Tibial nerve (tissue), 3 donors: ENCODE data around the gene UBE2D3.

Source experiments
- CTCF ChIP-seq, 5 experiments: fragments of 200-600 bp in 3 of 5; fragments of 450-650 bp in 2 of 5; sonication (generic) in 3 of 5; IDR thresholded peaks; one replicate each; pipeline ENCODE4 v1.5.1; 2016 to 2019; ENCODE audit warnings: antibody characterized with exemption in 5 of 5, mild to moderate bottlenecking in 3 of 5, moderate library complexity in 2 of 5
- POLR2A ChIP-seq, 2 donors: fragments of 450-650 bp; IDR thresholded peaks; one replicate each; pipeline ENCODE4 v1.6.1; 2017; ENCODE audit warnings: antibody characterized with exemption in 2 of 2, mild to moderate bottlenecking in 2 of 2, moderate library complexity in 2 of 2

GRCh38 chr4:102868781-102869568 lies 41.6 kb upstream of the UBE2D3 start, which contains the start of gene CISD2:
- peak in 2 of 5 experiments; percentile 42 to 54 for TF ChIP-seq CTCF (IDR thresholded peaks at IDR 0.05)
- TF ChIP-seq POLR2A (IDR thresholded peaks at IDR 0.05) = peak; percentile 82 to 88
